H1 (cell line): ENCODE measurements around the gene LIPI. TPM values are rescaled to one million over a fixed set of nuclear protein-coding genes. Genes with fewer than 3 reads are reported as not detected.

Source experiments
- CTCF ChIA-PET: fragments of 300-600 bp; sonication (Branson Sonifier 250); formaldehyde crosslinking; loops from one replicate; lab custom pipeline; 2021; ENCODE audit not compliant: partially characterized antibody; lab: Charles Lee
- POLR2A ChIA-PET: fragments of 300-600 bp; sonication (Branson Sonifier 250); formaldehyde crosslinking; loops from one replicate; lab custom pipeline; 2021; ENCODE audit warnings: inconsistent platforms; ENCODE audit not compliant: partially characterized antibody; lab: Charles Lee
- DNase-seq, 2 experiments: peaks; one replicate each; pipeline versions ENCODE4 v3.0.0 to v3.0.0-alpha.2; 2010 to 2022; ENCODE audit warnings: low spot score in 2 of 2, low read depth in 1 of 2, mixed read lengths in 1 of 2
- FAIRE-seq: peaks from 2 replicates; lab custom pipeline; 2011; peaks lifted over from hg19 to GRCh38; lab: Jason Lieb, UNC
- H2AFZ ChIP-seq: 2 replicates; pipeline ENCODE4 v1.8.1; 2012; ENCODE audit warnings: low read length, inconsistent platforms
- H2AK5ac ChIP-seq: 2 replicates; pipeline ENCODE4 v1.6.1; 2013; ENCODE audit warnings: low read depth, low read length
- H2BK120ac ChIP-seq: replicated peaks from 2 replicates; pipeline ENCODE3; 2013; ENCODE audit warnings: low read depth, low read length, inconsistent platforms
- H2BK12ac ChIP-seq: 2 replicates; pipeline ENCODE4 v1.6.1; 2013; ENCODE audit warnings: low read depth, low read length
- H2BK15ac ChIP-seq: 2 replicates; pipeline ENCODE4 v1.6.1; 2013; ENCODE audit warnings: low read length
- H2BK20ac ChIP-seq: 2 replicates; pipeline ENCODE4 v1.6.1; 2013; ENCODE audit warnings: low read length
- H2BK5ac ChIP-seq: 2 replicates; pipeline ENCODE4 v1.6.1; 2013; ENCODE audit warnings: low read depth, low read length
- H3K14ac ChIP-seq: 2 replicates; pipeline ENCODE4 v1.6.1; 2013; ENCODE audit warnings: inconsistent platforms; ENCODE audit not compliant: insufficient read length
- H3K18ac ChIP-seq: 2 replicates; pipeline ENCODE4 v1.6.1; 2013; ENCODE audit warnings: low read length; ENCODE audit errors: extremely low read depth
- H3K23ac ChIP-seq: 2 replicates; pipeline ENCODE4 v1.6.1; 2013; ENCODE audit warnings: inconsistent platforms; ENCODE audit not compliant: insufficient read length
- H3K23me2 ChIP-seq: 2 replicates; pipeline ENCODE4 v1.6.1; 2013; ENCODE audit warnings: low read depth, low read length
- H3K27ac ChIP-seq: 2 replicates; pipeline ENCODE4 v1.6.1; 2011; ENCODE audit warnings: low read depth, low read length, inconsistent platforms
- H3K27me3 ChIP-seq, 4 experiments: replicated peaks in 1 of 4; 1 replicate in 1 of 4; 2 replicates in 3 of 4; pipeline versions ENCODE4 v1.6.1 to v1.8.1; 2011 to 2013; ENCODE audit warnings: low read length in 3 of 4, mild to moderate bottlenecking in 3 of 4, inconsistent platforms in 2 of 4, mixed read lengths in 2 of 4, moderate library complexity in 1 of 4; ENCODE audit not compliant: control insufficient read depth in 3 of 4, insufficient read depth in 3 of 4; ENCODE audit errors: extremely low read depth in 1 of 4
- H3K36me3 ChIP-seq, 4 experiments: 2 replicates each; pipeline versions ENCODE4 v1.6.1 to v1.8.1; 2011 to 2013; ENCODE audit warnings: mild to moderate bottlenecking in 4 of 4, low read length in 3 of 4, moderate library complexity in 2 of 4, control low read depth in 1 of 4, inconsistent platforms in 1 of 4; ENCODE audit not compliant: insufficient read depth in 4 of 4, control insufficient read depth in 2 of 4
- H3K4ac ChIP-seq: replicated peaks from 2 replicates; pipeline ENCODE3; 2013; ENCODE audit warnings: low read length, low read depth, mixed read lengths, inconsistent platforms; ENCODE audit not compliant: insufficient read length
- H3K4me1 ChIP-seq, 4 experiments: replicated peaks in 1 of 4; 1 replicate in 1 of 4; 2 replicates in 3 of 4; pipeline versions ENCODE4 v1.6.1 to v1.8.1; 2011 to 2013; ENCODE audit warnings: low read length in 3 of 4, inconsistent platforms in 2 of 4, mixed read lengths in 1 of 4; ENCODE audit not compliant: insufficient read depth in 4 of 4, control insufficient read depth in 3 of 4
- H3K4me2 ChIP-seq, 2 experiments: 2 replicates each; pipeline versions ENCODE4 v1.6.1 to v1.8.1; 2011 to 2013; ENCODE audit warnings: low read depth in 2 of 2, low read length in 2 of 2, control low read depth in 1 of 2, inconsistent platforms in 1 of 2, mild to moderate bottlenecking in 1 of 2; ENCODE audit not compliant: insufficient read depth in 1 of 2
- H3K4me3 ChIP-seq, 4 experiments: fragments of 200-600, 300-600 bp in 1 of 4; sonication (generic), shearing (Covaris generic), sonication (Bioruptor Twin) in 1 of 4; 2 replicates each; pipeline versions ENCODE4 v1.5.1 to v1.8.1; 2011 to 2016; ENCODE audit warnings: low read length in 4 of 4, low read depth in 3 of 4, control low read depth in 2 of 4, inconsistent platforms in 2 of 4, mild to moderate bottlenecking in 2 of 4, mixed read lengths in 1 of 4, moderate library complexity in 1 of 4; ENCODE audit not compliant: insufficient read depth in 2 of 4; ENCODE audit errors: extremely low read depth in 1 of 4
- H3K56ac ChIP-seq: replicated peaks from 2 replicates; pipeline ENCODE3; 2013; ENCODE audit warnings: low read depth, mild to moderate bottlenecking, mixed read lengths, low read length, inconsistent platforms; ENCODE audit not compliant: insufficient read length
- H3K79me1 ChIP-seq: 2 replicates; pipeline ENCODE4 v1.6.1; 2013; ENCODE audit warnings: low read depth, low read length, control low read depth
- H3K79me2 ChIP-seq, 2 experiments: 2 replicates each; pipeline versions ENCODE4 v1.6.1 to v1.8.1; 2012 to 2013; ENCODE audit warnings: low read length in 2 of 2, mild to moderate bottlenecking in 2 of 2, inconsistent platforms in 1 of 2; ENCODE audit not compliant: insufficient read depth in 2 of 2, control insufficient read depth in 1 of 2
- H3K9ac ChIP-seq, 4 experiments: replicated peaks in 1 of 4; 1 replicate in 1 of 4; 2 replicates in 3 of 4; pipeline versions ENCODE4 v1.6.1 to v1.8.1; 2011 to 2013; ENCODE audit warnings: low read depth in 3 of 4, low read length in 3 of 4, control low read depth in 2 of 4, mild to moderate bottlenecking in 2 of 4, moderate library complexity in 2 of 4, inconsistent platforms in 1 of 4; ENCODE audit errors: extremely low read depth in 1 of 4
- H3K9me3 ChIP-seq, 2 experiments: 2 replicates each; pipeline versions ENCODE4 v1.6.1 to v1.8.1; 2012 to 2013; ENCODE audit warnings: mild to moderate bottlenecking in 2 of 2, moderate library complexity in 2 of 2, control low read depth in 1 of 2, inconsistent platforms in 1 of 2, low read depth in 1 of 2, low read length in 1 of 2, mixed read lengths in 1 of 2; ENCODE audit not compliant: insufficient read depth in 2 of 2
- H4K20me1 ChIP-seq, 2 experiments: replicated peaks in 1 of 2; 2 replicates each; pipeline versions ENCODE3 to v1.8.1; 2011 to 2013; ENCODE audit warnings: inconsistent platforms in 2 of 2, low read length in 2 of 2, mild to moderate bottlenecking in 1 of 2; ENCODE audit not compliant: insufficient read depth in 2 of 2, control insufficient read depth in 1 of 2
- H4K5ac ChIP-seq: 2 replicates; pipeline ENCODE4 v1.6.1; 2013; ENCODE audit warnings: low read length, low read depth, mixed read lengths, inconsistent platforms; ENCODE audit not compliant: insufficient read length
- H4K8ac ChIP-seq: 2 replicates; pipeline ENCODE4 v1.8.0; 2013; ENCODE audit warnings: mild to moderate bottlenecking, moderate library complexity, low read length, inconsistent platforms; ENCODE audit not compliant: insufficient read depth; ENCODE audit errors: extremely low read depth
- H4K91ac ChIP-seq: replicated peaks from 2 replicates; pipeline ENCODE3; 2013; ENCODE audit warnings: low read length, mixed read lengths, inconsistent platforms; ENCODE audit not compliant: insufficient read length
- ASH2L ChIP-seq: fragments of 200-600, 300-600 bp; sonication (generic); IDR thresholded peaks from one replicate; pipeline ENCODE4 v1.7.1; 2017; ENCODE audit warnings: low read length
- CBX5 ChIP-seq: fragments of 300-800, 300-1000 bp; sonication (generic); IDR thresholded peaks from 2 replicates; pipeline ENCODE4 v1.7.1; 2016; ENCODE audit warnings: antibody characterized with exemption, low read length, low read depth
- CBX8 ChIP-seq: fragments of 300-800, 300-1000 bp; sonication (generic); IDR thresholded peaks from 2 replicates; pipeline ENCODE4 v1.7.1; 2016; ENCODE audit warnings: low read depth, low read length, borderline replicate concordance
- CEBPB ChIP-seq: IDR thresholded peaks from 2 replicates; pipeline ENCODE4 v1.6.1; 2012; ENCODE audit warnings: low read depth, low read length
- FOSL1 ChIP-seq: IDR thresholded peaks from 2 replicates; pipeline ENCODE4 v1.6.1; 2011; ENCODE audit warnings: mild to moderate bottlenecking, low read depth, low read length, moderate library complexity; ENCODE audit not compliant: insufficient read depth
- HDAC6 ChIP-seq: IDR thresholded peaks from one replicate; pipeline ENCODE4 v1.7.1; 2012; ENCODE audit warnings: low read depth, mild to moderate bottlenecking, inconsistent platforms, low read length, moderate library complexity
- JUN ChIP-seq: IDR thresholded peaks from 2 replicates; pipeline ENCODE4 v1.6.1; 2011; ENCODE audit warnings: low read depth, mild to moderate bottlenecking, improper control_type of control experiment, low read length
- KDM4A ChIP-seq: IDR thresholded peaks from one replicate; pipeline ENCODE4 v1.7.1; 2012; ENCODE audit warnings: low read depth, mild to moderate bottlenecking, moderate library complexity, low read length, inconsistent platforms; ENCODE audit not compliant: severe bottlenecking
- RNF2 ChIP-seq: fragments of 200-900, 300-1000 bp; sonication (generic); IDR thresholded peaks from 2 replicates; pipeline ENCODE4 v1.7.1; 2016; ENCODE audit warnings: borderline replicate concordance, low read depth, mild to moderate bottlenecking, antibody characterized with exemption, low read length; ENCODE audit not compliant: poor library complexity, severe bottlenecking; ENCODE audit errors: missing control alignments
- SAP30 ChIP-seq: fragments of 300-600 bp; sonication (generic); IDR thresholded peaks from 2 replicates; pipeline ENCODE4 v1.7.1; 2012; ENCODE audit warnings: low read length, moderate library complexity, mild to moderate bottlenecking, inconsistent platforms; ENCODE audit not compliant: insufficient read depth, insufficient replicate concordance
- SIN3A ChIP-seq, 2 experiments: IDR thresholded peaks in 1 of 2; conservative IDR thresholded peaks in 1 of 2; 2 replicates each; pipeline ENCODE4 v1.6.1; 2011 to 2012; ENCODE audit warnings: low read length in 2 of 2, improper control_type of control experiment in 1 of 2, low read depth in 1 of 2, mild to moderate bottlenecking in 1 of 2
- SP2 ChIP-seq: IDR thresholded peaks from 2 replicates; pipeline ENCODE4 v1.6.1; 2012; ENCODE audit warnings: mild to moderate bottlenecking, low read length, inconsistent platforms
- SRF ChIP-seq: IDR thresholded peaks from 2 replicates; pipeline ENCODE4 v1.6.1; 2011; ENCODE audit warnings: mild to moderate bottlenecking, low read depth, low read length, moderate library complexity
- TAF1 ChIP-seq: IDR thresholded peaks from 2 replicates; pipeline ENCODE4 v1.6.1; 2011; ENCODE audit warnings: mild to moderate bottlenecking, low read depth, low read length
- WGBS, 2 experiments: shearing (Covaris generic) in 1 of 2; methylation state at CpG; one replicate each; pipeline versions ENCODE4 v1.1.6 to v1.1.7; 2013 to 2015; ENCODE audit warnings: low lambda C conversion rate in 2 of 2, mixed read lengths in 2 of 2, inconsistent platforms in 1 of 2, low coverage in 1 of 2, missing lambda C conversion rate in 1 of 2; ENCODE audit not compliant: insufficient replicate concordance in 2 of 2, insufficient coverage in 1 of 2, insufficient read length in 1 of 2; ENCODE audit errors: extremely low coverage in 1 of 2, missing lambda C conversion rate in 1 of 2; 5-methylcytosine and 5-hydroxymethylcytosine counted together
- polyA plus RNA-seq, 7 experiments: library from polyadenylated mRNA; depleted of rRNA in 3 of 7; stranded (reverse) in 5 of 7; unstranded in 2 of 7; fragments of >200 nt in 5 of 7; fragments of 200-250 nt in 2 of 7; gene quantifications; 1 replicate in 5 of 7; 2 replicates in 1 of 7; 4 replicates in 1 of 7; pipeline versions ENCODE4 v1.2.1 to v1.2.3, GENCODE V29; 2011 to 2013; ENCODE audit warnings: missing spikeins in 2 of 7, mixed read lengths in 2 of 7
- total RNA-seq: library from RNA; stranded (reverse); fragmentation: NEBNext Ultra II Directional; extraction: Animal tissue kit (Norgen Biotek cat#: 25700); gene quantifications from 2 replicates; pipeline ENCODE4 v1.2.1, GENCODE V29; 2021

LIPI gene
- total and polyA plus RNA-seq, 2 of the 8 experiments (the other 6 are each of a cell fraction or from before 2014, with no cell fraction given): not detected

DNA sequence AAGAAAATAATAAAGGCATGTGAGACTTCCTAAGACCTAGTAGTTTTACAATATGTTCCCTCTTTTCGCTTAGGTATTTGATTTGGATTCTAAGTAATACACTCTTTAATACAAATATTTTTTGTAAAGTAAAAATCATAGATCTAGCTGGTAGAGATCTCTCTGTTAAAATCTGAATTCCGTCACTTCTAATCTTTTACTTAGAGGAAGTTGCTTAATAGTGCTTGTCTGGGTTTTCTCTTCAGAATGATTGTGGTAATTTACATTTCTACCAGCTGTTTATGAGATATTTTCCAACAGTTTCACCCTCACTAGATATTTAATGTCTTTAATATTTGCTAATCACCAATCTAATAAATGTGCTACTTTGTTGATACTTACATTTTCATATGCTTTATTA, 28.5 kb upstream of the LIPI start:
- Histone ChIP-seq H3K4me1 (peaks cover 0 to 3% (median 0%) of the 10 kb centered on the region in 4 experiments; a peak in 1 of 7 replicates), H4K5ac (no peak overlapping the region), H3K27ac (no peak overlapping the region), H2AFZ (no peak overlapping the region), H2BK20ac (no peak overlapping the region), H2BK15ac (no peak overlapping the region), H2BK12ac (no peak overlapping the region), H2BK120ac (no peak overlapping the region), H3K79me1 (no peaks in the 10 kb centered on the region), H4K91ac (no peak overlapping the region), H2AK5ac (no peak overlapping the region), H2BK5ac (no peak overlapping the region), H3K4me2 (no peak overlapping the region), H3K18ac (no peak overlapping the region), H3K9me3 (no peaks in the 10 kb centered on the region), H3K56ac (no peak overlapping the region), H3K27me3 (no peaks in the 10 kb centered on the region), H3K9ac (no peak overlapping the region), H3K23ac (no peak overlapping the region), H4K20me1 (no peaks in the 10 kb centered on the region), H3K14ac (no peak overlapping the region), H3K23me2 (no peaks in the 10 kb centered on the region), H3K79me2 (no peaks in the 10 kb centered on the region), H4K8ac (no peak overlapping the region), H3K4ac (no peak overlapping the region), H3K36me3 (no peaks in the 10 kb centered on the region), H3K4me3 (no peak overlapping the region)
- WGBS, 2 experiments: 90% methylated on average over 2 of the region's 2 CpGs; no CpG with 5 or more reads in 1 of the 2 experiments
- CTCF ChIA-PET: interaction anchor here (2.0 kb wide), 1 partner anchor 14 kb away, joined by 10 read pairs; no protein-coding TSS in a partner anchor
- FAIRE-seq (no peak), DNase-seq (no peak)
- TF ChIP-seq ASH2L: no peak
- TF ChIP-seq CEBPB: no peak
- no peak for TF ChIP-seq FOSL1
- no peak for TF ChIP-seq HDAC6
- no peak for TF ChIP-seq RNF2
- TF ChIP-seq SAP30: no peak
- no peak for TF ChIP-seq SRF
- no peak for TF ChIP-seq CBX5
- no peak for TF ChIP-seq SIN3A (conservative IDR thresholded peaks at IDR 0.05 in 1 of 2, IDR thresholded peaks at IDR 0.05 in 1 of 2; ENCODE audit: low read depth in 1 of 2, low read length in 2 of 2)
- no peak for TF ChIP-seq SP2
- TF ChIP-seq JUN: no peak
- no peak for TF ChIP-seq KDM4A
- TF ChIP-seq CBX8: no peak
- no peak for TF ChIP-seq TAF1
- POLR2A ChIA-PET: no interaction called here
